SJCRH30 (cell line): ENCODE measurements around the gene TACR1. TPM values are rescaled to one million over a fixed set of nuclear protein-coding genes. Genes with fewer than 3 reads are reported as not detected.

Experiments used
- DNase-seq, 2 experiments: peaks; one replicate each; pipeline ENCODE4 v3.0.0-alpha.2; 2015 to 2020
- H3K27ac ChIP-seq: fragments of 250-450 bp; sonication (Bioruptor Pico); 2 replicates; pipeline ENCODE4 v1.5.1; 2020; ENCODE audit warnings: mild to moderate bottlenecking, moderate library complexity
- H3K27me3 ChIP-seq: fragments of 250-450 bp; sonication (Bioruptor Pico); 2 replicates; pipeline ENCODE4 v1.5.1; 2020; ENCODE audit warnings: mild to moderate bottlenecking, moderate library complexity
- H3K36me3 ChIP-seq: fragments of 250-450 bp; sonication (Bioruptor Pico); 2 replicates; pipeline ENCODE4 v1.5.1; 2020; ENCODE audit warnings: mild to moderate bottlenecking, moderate library complexity
- H3K4me1 ChIP-seq: fragments of 250-450 bp; sonication (Bioruptor Pico); 2 replicates; pipeline ENCODE4 v1.5.1; 2020; ENCODE audit warnings: mild to moderate bottlenecking, moderate library complexity
- H3K4me3 ChIP-seq: fragments of 250-450 bp; sonication (Bioruptor Pico); 2 replicates; pipeline ENCODE4 v1.5.1; 2020; ENCODE audit warnings: mild to moderate bottlenecking, moderate library complexity
- H3K9me3 ChIP-seq: fragments of 250-450 bp; sonication (Bioruptor Pico); replicated peaks from 2 replicates; pipeline ENCODE4 v1.5.1; 2020; ENCODE audit warnings: mild to moderate bottlenecking, moderate library complexity
- total RNA-seq: library from RNA; depleted of rRNA; stranded (reverse); fragments of >200 nt; shearing (Covaris generic); gene quantifications from 2 replicates; pipeline ENCODE4 v1.2.3, GENCODE V29; 2014

TACR1 gene
- total RNA-seq, 1 experiment from 2014 or later, result not detected

DNA sequence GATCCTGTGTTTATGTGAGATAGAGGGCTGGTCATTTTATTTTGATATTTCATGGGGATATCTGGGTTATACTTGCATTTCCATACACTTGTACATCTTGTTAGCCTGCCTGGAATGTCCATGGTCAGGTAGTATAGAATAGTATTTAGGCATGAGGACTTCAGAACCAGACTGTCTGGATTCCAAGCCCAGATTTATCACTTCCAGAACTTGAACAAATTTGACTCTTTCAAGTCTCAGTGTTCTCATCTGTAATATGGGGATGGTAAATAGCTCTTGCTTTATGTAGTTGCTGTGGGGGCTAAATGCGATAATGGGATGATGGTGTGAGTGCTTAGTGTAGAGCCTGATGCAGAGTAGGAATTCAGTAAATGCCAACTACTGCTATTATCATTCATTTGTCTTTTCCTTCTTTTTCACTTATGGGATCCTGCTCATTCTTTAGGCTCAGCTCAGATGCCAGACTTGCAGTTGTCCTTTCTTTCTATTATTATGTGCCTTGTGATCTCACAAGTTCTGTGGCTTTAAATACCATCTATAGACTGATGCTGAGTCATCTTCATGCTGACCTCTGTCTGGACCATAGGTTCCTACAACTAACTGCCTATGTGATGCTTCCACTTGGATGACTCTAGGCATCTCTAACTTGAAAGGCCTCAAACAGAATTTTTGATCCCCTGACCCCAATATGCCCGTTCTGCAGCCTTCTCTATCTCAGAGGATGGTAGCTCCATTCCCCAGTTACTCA, 173.5 kb downstream of the TACR1 start:
- Histone ChIP-seq H3K36me3 (no peaks in the 10 kb centered on the region), H3K9me3 (0 out of 2 replicates have a peak, but pooled peaks cover 3% of the 10 kb centered on the region), H3K4me1 (peaks cover 4% of the 10 kb centered on the region; the same call in 1 of the 2 replicates), H3K4me3 (no peak overlapping the region), H3K27me3 (no peaks in the 10 kb centered on the region), H3K27ac (no peak overlapping the region)
- DNase-seq, result no peak

DNA sequence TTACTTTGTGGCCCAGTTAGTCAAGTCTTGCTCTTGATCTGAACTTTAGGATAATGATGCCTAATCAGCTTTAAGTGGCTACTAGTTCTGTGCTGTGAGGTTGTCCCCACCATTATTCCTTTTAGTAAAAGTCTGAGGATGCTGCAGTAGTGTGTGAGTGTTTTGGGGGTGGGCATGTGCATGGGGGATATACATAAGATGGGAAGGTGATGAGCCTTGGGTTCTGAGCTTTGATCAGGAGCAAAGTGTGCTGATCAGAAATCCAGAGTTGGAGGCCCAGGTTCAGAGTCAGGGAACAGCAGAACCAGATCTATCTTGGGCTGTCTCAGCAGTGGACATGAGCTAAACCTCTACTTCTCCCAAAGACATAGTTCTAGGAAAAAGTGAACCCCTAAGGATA, 174.1 kb downstream of the TACR1 start:
- no peaks in the 10 kb centered on the region for H3K27me3 ChIP-seq
- DNase-seq, result no peak
- no peak overlapping the region for H3K4me3 ChIP-seq
- H3K27ac ChIP-seq, result no peak overlapping the region
- H3K9me3 ChIP-seq, result 0 out of 2 replicates have a peak, but pooled peaks cover 3% of the 10 kb centered on the region
- no peaks in the 10 kb centered on the region for H3K36me3 ChIP-seq
- H3K4me1 ChIP-seq, result peaks cover 4% of the 10 kb centered on the region; the same call in 1 of the 2 replicates

DNA sequence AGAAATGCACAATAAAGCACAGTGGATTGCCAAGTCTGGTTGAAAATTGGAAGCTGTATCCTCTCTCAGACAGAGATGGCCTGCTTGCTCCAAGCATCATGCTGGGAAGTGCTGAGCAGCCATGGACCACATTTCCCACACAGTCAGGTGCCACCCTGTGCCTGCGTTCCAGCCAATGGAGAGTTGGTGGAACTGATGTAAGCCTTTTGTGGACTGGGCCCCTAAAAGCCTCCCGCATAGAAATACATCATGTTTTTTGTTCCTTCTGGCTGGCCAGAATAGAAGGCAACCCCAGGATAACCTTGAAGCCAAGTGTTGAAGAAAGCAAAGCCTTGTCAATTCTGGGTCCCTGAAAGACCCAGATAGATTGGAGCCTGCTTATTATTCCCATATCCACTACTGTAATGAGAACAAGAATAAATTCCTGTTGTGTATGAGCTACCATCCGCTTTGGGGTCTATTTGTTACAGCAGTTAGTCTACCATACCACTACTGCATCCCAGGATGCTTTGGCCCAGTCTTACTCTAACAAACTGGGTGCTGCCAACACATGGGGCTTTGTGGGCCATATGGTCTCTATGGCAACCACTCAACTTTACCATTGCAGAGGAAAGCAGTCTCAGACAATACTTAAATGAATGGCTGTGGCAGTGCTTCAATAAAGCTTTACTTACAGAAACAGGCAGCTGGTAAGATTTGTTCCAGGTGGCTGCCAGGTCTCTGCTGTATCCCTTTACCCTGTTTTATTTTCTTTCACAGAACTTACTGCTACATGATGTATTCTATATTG, 175.5 kb downstream of the TACR1 start:
- H3K4me1 ChIP-seq, result peaks cover 4% of the 10 kb centered on the region; the same call in 1 of the 2 replicates
- 0 out of 2 replicates have a peak, but pooled peaks cover 3% of the 10 kb centered on the region for H3K9me3 ChIP-seq
- H3K27me3 ChIP-seq, result no peaks in the 10 kb centered on the region
- DNase-seq, result no peak
- H3K36me3 ChIP-seq, result no peaks in the 10 kb centered on the region
- no peak overlapping the region for H3K4me3 ChIP-seq
- no peak overlapping the region for H3K27ac ChIP-seq

DNA sequence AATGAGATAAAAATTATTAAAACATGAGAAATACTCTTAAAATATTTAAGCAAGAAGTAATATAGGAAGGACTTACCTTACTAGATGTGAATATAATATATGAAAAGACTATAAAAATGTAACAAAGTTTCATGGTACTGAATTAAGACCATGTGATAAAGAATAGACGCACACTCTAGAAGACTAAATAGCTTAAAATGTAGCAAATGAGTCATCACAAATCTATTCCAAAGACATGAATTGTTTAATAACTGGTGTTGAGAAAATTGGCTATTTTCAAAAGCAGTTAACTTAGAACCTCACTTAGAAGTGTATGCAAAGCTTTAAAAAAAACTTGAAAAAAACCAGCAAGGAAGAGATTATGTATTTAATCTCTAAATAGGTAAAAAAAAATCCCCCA, 176.8 kb downstream of the TACR1 start:
- Histone ChIP-seq H3K4me3 (no peak overlapping the region), H3K4me1 (peaks cover 4% of the 10 kb centered on the region; the same call in 1 of the 2 replicates), H3K36me3 (no peaks in the 10 kb centered on the region), H3K27ac (no peak overlapping the region), H3K27me3 (no peaks in the 10 kb centered on the region), H3K9me3 (0 out of 2 replicates have a peak, but pooled peaks cover 3% of the 10 kb centered on the region)
- DNase-seq, result no peak

DNA sequence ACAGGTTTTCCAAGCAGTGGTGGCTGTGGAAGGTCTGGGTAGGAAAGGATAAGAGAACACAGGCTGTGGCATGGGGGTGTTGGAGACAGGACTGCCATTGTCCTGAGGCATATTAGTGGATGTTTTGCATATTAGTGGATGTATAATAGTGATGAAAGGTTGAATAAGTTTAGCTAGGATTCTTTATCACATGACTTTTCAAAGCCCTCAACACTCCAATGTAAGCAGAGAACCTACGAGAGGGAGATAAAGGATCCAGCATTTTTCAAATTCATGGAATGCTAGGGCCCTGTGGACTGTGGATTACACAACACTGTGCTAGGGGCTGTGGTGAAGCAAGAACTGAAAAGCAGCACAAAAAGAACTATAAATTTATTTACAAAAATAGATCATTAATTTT, 177.6 kb downstream of the TACR1 start:
- Histone ChIP-seq H3K4me3 (no peak overlapping the region), H3K4me1 (peaks cover 4% of the 10 kb centered on the region; the same call in 1 of the 2 replicates), H3K9me3 (0 out of 2 replicates have a peak, but pooled peaks cover 3% of the 10 kb centered on the region), H3K27me3 (no peaks in the 10 kb centered on the region), H3K27ac (no peak overlapping the region), H3K36me3 (no peaks in the 10 kb centered on the region)
- no peak for DNase-seq

DNA sequence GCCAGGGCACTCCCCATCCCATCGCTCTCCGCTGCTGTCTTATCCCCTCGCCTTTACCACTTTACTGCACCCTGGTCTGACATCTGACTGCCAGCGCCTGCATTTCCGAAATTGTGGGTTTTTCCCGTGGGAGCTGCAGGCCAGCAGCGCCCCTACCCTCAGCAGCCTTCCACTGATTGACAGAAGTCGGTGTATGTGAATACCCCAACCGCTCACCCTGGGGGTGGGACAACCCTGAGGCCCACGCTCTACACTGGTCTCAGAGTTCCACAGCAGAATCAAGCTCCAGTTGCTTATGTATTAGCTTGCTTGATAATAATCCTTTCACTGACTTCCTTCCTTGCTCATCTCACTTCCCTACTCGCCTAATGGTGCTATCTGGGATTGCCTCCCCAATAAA, 178.8 kb downstream of the TACR1 start:
- no peak overlapping the region for H3K4me3 ChIP-seq
- no peaks in the 10 kb centered on the region for H3K36me3 ChIP-seq
- no peak overlapping the region for H3K27ac ChIP-seq
- no peaks in the 10 kb centered on the region for H3K27me3 ChIP-seq
- H3K4me1 ChIP-seq, result peaks cover 4% of the 10 kb centered on the region; the same call in 1 of the 2 replicates
- no peaks in the 10 kb centered on the region for H3K9me3 ChIP-seq
- no peak for DNase-seq

DNA sequence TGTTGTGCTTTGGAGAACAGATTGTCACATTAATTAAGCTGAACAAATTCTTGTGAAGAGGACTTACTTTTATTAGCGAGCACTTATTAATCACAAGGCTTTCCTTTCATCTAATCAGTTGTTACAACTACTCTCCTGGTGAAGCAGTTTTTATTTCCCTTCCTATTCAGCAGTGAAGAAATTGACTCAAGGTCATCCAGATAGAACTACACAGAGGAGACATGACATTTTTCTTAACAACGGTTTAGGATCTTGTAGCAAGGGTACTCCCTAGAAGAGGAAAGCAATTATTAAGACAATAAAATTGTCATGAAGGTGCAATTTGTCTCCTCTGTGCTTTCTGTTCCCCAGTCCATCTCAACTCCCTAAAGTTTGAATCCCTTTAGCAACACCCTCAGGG, 179.5 kb downstream of the TACR1 start:
- H3K36me3 ChIP-seq, result no peaks in the 10 kb centered on the region

DNA sequence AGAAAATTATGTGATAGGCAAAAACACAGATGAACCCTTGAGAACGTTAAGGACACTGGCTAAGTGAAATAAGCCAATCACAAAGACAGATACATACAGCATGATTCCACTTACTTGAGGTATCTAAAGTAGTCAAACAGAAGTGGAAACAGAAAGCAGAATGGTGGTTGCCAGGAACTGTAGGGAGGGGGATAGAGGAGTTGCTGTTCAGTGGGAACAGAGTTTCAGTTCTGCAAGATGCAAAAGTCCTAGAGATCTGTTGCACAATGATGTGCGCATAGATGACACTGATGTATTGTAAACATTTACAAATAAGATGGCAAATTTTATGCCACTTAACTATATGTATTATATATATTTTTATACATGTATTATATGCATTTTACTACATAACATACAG, 181.2 kb downstream of the TACR1 start:
- no peak overlapping the region for H3K4me3 ChIP-seq
- no peaks in the 10 kb centered on the region for H3K36me3 ChIP-seq
- H3K27me3 ChIP-seq, result no peaks in the 10 kb centered on the region
- peaks cover 4% of the 10 kb centered on the region; the same call in 1 of the 2 replicates for H3K4me1 ChIP-seq
- H3K9me3 ChIP-seq, result no peaks in the 10 kb centered on the region
- no peak overlapping the region for H3K27ac ChIP-seq
- DNase-seq, result no peak

More for the DNA sequence above, 179.5 kb downstream of the TACR1 start:
- Histone ChIP-seq H3K4me1 (peaks cover 4% of the 10 kb centered on the region; the same call in 1 of the 2 replicates), H3K9me3 (no peaks in the 10 kb centered on the region), H3K4me3 (no peak overlapping the region), H3K27ac (no peak overlapping the region), H3K27me3 (no peaks in the 10 kb centered on the region)
- DNase-seq, result no peak

DNA sequence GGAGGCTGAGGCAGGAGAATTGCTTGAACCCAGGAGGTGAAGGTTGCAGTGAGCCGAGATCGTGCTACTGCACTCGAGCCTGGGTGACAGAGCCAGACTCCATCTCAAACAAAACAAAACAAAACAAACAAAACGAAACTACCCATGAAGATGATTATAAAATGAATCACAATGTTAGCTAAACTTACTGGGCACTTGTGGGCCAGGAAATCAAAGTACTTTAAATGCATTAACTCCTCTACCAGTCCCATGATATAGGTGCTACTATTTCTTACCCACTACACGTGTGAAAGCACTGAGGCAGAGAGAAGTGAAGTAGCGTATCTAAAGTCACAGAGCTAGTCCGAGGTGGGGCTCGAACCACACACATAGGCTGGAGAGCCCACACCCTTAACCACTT, 187.2 kb downstream of the TACR1 start:
- no peaks in the 10 kb centered on the region for H3K27me3 ChIP-seq
- H3K9me3 ChIP-seq, result no peaks in the 10 kb centered on the region
- no peaks in the 10 kb centered on the region for H3K36me3 ChIP-seq
- DNase-seq, result no peak
- peaks cover 6% of the 10 kb centered on the region; the same call in 1 of the 2 replicates for H3K4me1 ChIP-seq
- H3K27ac ChIP-seq, result no peak overlapping the region
- H3K4me3 ChIP-seq, result no peak overlapping the region

DNA sequence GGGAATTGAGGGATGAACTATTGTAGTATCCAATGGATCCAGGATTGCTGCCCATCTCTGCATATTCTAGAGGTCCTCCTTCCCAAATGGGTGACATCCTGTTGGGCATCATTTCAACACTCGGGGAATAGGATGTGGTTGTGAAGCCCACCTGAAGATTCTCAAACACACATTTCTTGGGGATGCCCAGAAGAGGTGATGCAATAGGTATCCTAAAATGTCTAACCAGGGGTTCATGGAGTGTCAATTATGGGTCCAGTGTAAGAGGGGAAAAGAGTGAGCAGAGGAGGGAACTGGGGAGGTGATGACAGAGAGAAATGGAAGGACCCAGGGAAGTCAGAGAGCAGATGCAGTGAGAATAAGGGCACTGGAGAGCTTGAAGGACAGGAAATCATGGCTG, 188.7 kb downstream of the TACR1 start:
- peaks cover 6% of the 10 kb centered on the region; the same call in 1 of the 2 replicates for H3K4me1 ChIP-seq
- no peak for DNase-seq
- H3K36me3 ChIP-seq, result no peaks in the 10 kb centered on the region
- no peak overlapping the region for H3K4me3 ChIP-seq
- no peaks in the 10 kb centered on the region for H3K27me3 ChIP-seq
- H3K27ac ChIP-seq, result no peak overlapping the region
- H3K9me3 ChIP-seq, result no peaks in the 10 kb centered on the region

DNA sequence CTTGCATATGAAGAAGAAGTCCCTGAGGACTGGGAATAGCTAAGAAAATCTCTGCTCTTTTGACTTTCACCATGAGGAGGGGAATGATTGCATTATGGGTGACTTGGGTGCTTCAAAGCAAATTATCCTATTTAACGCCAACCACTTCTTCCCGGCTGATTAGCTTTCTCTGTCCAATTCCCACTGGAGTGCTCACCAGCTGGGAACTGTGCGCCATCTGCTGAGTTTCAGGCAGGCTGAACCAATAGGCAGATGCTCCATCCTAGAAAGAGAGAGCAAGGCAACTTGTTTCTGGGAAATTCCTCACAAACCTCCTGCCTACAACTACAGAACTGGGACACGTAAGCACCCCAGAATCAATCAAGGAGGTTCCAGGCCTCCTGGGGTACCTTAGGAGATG, 191.5 kb downstream of the TACR1 start:
- H3K4me3 ChIP-seq, result no peak overlapping the region
- H3K4me1 ChIP-seq, result peaks cover 6% of the 10 kb centered on the region; the same call in 1 of the 2 replicates
- H3K27me3 ChIP-seq, result no peaks in the 10 kb centered on the region
- H3K36me3 ChIP-seq, result no peaks in the 10 kb centered on the region
- no peak overlapping the region for H3K27ac ChIP-seq
- no peak for DNase-seq
- H3K9me3 ChIP-seq, result no peaks in the 10 kb centered on the region

DNA sequence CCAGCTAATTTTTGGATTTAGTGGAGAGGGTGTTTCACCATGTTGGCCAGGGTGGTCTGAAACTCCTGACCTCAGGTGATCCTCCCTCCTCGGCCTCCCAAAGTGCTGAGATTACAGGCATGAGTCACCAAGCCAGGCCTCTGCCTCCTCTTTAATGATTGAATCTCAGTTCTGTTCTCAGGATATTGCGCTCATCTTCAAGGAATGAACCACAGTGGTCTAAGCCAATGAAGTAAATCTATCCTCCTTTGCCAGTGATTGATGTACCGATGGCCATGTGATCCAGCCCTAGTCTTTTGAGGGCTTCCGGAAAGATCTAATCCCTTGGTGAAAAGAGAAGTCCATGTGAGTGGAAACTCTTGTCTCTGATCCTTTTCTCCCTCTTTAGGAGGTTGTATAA, 192.3 kb downstream of the TACR1 start:
- DNase-seq, result no peak
- Histone ChIP-seq H3K9me3 (no peaks in the 10 kb centered on the region), H3K4me3 (no peak overlapping the region), H3K27ac (no peak overlapping the region), H3K4me1 (peaks cover 6% of the 10 kb centered on the region; the same call in 1 of the 2 replicates), H3K27me3 (no peaks in the 10 kb centered on the region), H3K36me3 (no peaks in the 10 kb centered on the region)

DNA sequence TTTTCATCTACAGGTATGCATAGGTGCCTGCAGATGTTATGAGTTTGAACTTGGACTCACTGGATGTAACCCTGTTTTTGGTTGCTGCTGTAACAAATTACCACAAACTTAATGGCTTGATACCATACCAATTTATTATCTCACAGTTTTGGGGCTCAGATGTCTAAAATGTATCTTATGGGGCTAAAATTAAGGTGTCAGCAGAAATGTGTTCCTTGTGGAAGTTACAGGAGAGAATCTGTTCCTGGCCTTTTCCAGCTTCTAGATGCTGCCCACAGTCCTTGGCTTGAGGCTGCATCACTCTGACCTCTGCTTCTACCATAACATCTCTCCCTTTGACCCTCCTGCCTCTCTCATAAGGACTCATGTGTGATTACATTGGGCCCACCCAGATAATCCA, 193.3 kb downstream of the TACR1 start:
- no peaks in the 10 kb centered on the region for H3K9me3 ChIP-seq
- no peak for DNase-seq
- no peaks in the 10 kb centered on the region for H3K36me3 ChIP-seq
- H3K4me3 ChIP-seq, result no peak overlapping the region
- peaks cover 6% of the 10 kb centered on the region; the same call in 1 of the 2 replicates for H3K4me1 ChIP-seq
- no peaks in the 10 kb centered on the region for H3K27me3 ChIP-seq
- no peak overlapping the region for H3K27ac ChIP-seq

DNA sequence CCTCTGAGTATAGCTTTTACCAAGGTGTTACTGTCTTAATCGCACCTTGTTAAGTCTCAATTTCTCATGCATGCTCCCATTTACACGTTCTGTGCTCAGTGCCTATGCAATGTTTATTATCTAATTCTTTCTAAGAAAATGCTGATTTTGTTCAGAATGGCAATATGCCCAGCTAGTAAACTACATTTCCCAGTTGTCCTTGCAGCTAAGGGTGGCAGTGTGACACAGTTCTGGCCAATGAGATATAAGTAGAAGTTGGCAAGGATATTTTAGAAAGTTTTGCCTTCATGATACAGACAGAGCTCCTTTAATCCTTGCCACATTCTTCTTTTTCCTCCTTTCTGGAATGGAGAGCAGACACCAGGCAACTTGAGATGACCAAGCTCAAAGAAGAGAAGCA, 195.5 kb downstream of the TACR1 start:
- H3K27me3 ChIP-seq, result no peaks in the 10 kb centered on the region
- no peaks in the 10 kb centered on the region for H3K36me3 ChIP-seq
- peaks cover 1% of the 10 kb centered on the region; the same call in 1 of the 2 replicates for H3K4me1 ChIP-seq
- DNase-seq, result no peak
- no peak overlapping the region for H3K4me3 ChIP-seq
- H3K9me3 ChIP-seq, result no peaks in the 10 kb centered on the region
- no peak overlapping the region for H3K27ac ChIP-seq

DNA sequence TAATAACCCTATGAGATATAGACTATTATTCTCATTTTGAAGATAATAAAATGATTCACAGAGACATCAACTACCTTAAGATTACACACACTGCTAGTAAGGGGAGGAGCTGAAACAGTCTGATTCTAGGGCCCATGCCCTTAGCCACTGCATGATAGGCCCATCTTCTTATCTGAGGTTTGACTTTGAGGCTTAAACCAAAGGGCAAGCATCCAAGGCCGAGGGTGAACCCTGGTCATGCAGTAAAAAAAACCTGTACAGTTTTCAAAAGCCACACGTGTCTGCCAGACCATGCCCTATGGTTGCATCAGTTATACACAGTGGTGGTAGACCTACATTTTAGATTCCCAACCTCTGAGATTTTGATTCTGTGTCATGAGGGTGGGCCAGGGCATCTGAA, 196.0 kb downstream of the TACR1 start:
- Histone ChIP-seq H3K9me3 (no peaks in the 10 kb centered on the region), H3K4me1 (no peaks in the 10 kb centered on the region), H3K27me3 (no peaks in the 10 kb centered on the region), H3K27ac (no peak overlapping the region), H3K4me3 (no peak overlapping the region), H3K36me3 (no peaks in the 10 kb centered on the region)
- DNase-seq, result no peak
